Calu3 (cell line): Measurements from ENCODE around the gene CDK18. TPM values are rescaled to one million over a fixed set of nuclear protein-coding genes. Genes with fewer than 3 reads are reported as not detected.

Experiments used
- BruUV-seq: library from RNA; stranded (reverse); fragments of 400-500 nt; replicated peaks from 2 replicates; lab custom pipeline; 2021; lab: Mats Ljungman, UMichigan
- CTCF ChIA-PET: fragments of 300-600 bp; sonication (Branson Sonifier 250); formaldehyde crosslinking; loops from one replicate; lab custom pipeline; 2022; ENCODE audit warnings: antibody characterized with exemption; lab: Charles Lee
- DNase-seq: peaks from one replicate; pipeline ENCODE4 v3.0.0; 2022
- H3K27ac Mint-ChIP-seq: one replicate; pipeline ENCODE4 v1.8.0; 2022; ENCODE audit warnings: mixed read lengths; ENCODE audit not compliant: unreplicated experiment
- H3K27me3 Mint-ChIP-seq: one replicate; pipeline ENCODE4 v1.8.0; 2022; ENCODE audit warnings: mixed read lengths; ENCODE audit not compliant: unreplicated experiment
- H3K36me3 Mint-ChIP-seq: one replicate; pipeline ENCODE4 v1.8.0; 2022; ENCODE audit warnings: mild to moderate bottlenecking, moderate library complexity, mixed read lengths; ENCODE audit not compliant: insufficient read depth, unreplicated experiment
- H3K4me1 Mint-ChIP-seq: one replicate; pipeline ENCODE4 v1.8.0; 2022; ENCODE audit warnings: mild to moderate bottlenecking, low read depth, mixed read lengths; ENCODE audit not compliant: unreplicated experiment
- H3K4me3 Mint-ChIP-seq: one replicate; pipeline ENCODE4 v1.8.0; 2022; ENCODE audit warnings: mild to moderate bottlenecking, low read depth, moderate library complexity, mixed read lengths; ENCODE audit not compliant: unreplicated experiment
- H3K9me3 Mint-ChIP-seq: one replicate; pipeline ENCODE4 v1.8.0; 2022; ENCODE audit warnings: low read depth, mixed read lengths; ENCODE audit not compliant: unreplicated experiment
- CTCF ChIP-seq: fragments of 200-600 bp; IDR thresholded peaks from one replicate; pipeline ENCODE4 v1.8.0; 2022; ENCODE audit warnings: antibody characterized with exemption; ENCODE audit not compliant: unreplicated experiment
- intact Hi-C: fragments of 100-400 bp; cut with micrococcal nuclease; formaldehyde crosslinking; loops from one replicate; pipeline ENCODE4 v1.10.0; 2022; ENCODE audit not compliant: unreplicated experiment
- total RNA-seq: library from RNA; stranded (reverse); gene quantifications from 2 replicates; pipeline ENCODE4 v1.2.3, GENCODE V29; 2022

CDK18 gene
- total RNA-seq, 1 experiment from 2014 or later: 44.0 TPM

- no peak for DNase-seq
- Mint-ChIP-seq H3K27ac (no peak overlapping the region), H3K4me3 (no peak overlapping the region), H3K27me3 (peaks cover 10% of the 10 kb centered on the region), H3K4me1 (peaks cover 22% of the 10 kb centered on the region), H3K36me3 (peaks cover 6% of the 10 kb centered on the region), H3K9me3 (peaks cover 6% of the 10 kb centered on the region)
- intact Hi-C loops: no loop called here
- TF ChIP-seq CTCF: no peak
- no TSS peak for BruUV-seq
- CTCF ChIA-PET: interaction anchor here (0.7 kb wide), 1 partner anchor 643 kb away, joined by 5 read pairs; no protein-coding TSS in a partner anchor
Measured at GRCh38 chr1:205473966-205474365, 30.5 kb upstream of the CDK18 start.

- peaks cover 22% of the 10 kb centered on the region for H3K4me1 Mint-ChIP-seq
- H3K36me3 Mint-ChIP-seq: peaks cover 6% of the 10 kb centered on the region
- TF ChIP-seq CTCF: no peak
- no peak overlapping the region for H3K4me3 Mint-ChIP-seq
- H3K9me3 Mint-ChIP-seq: peaks cover 6% of the 10 kb centered on the region
- no peak overlapping the region for H3K27ac Mint-ChIP-seq
- BruUV-seq: no TSS peak
- no peak for DNase-seq
- intact Hi-C loops: no loop called here
- CTCF ChIA-PET: interaction anchor here (0.6 kb wide), 1 partner anchor 1297 kb away, joined by 3 read pairs; no protein-coding TSS in a partner anchor
- peaks cover 15% of the 10 kb centered on the region for H3K27me3 Mint-ChIP-seq
Measured at GRCh38 chr1:205474571-205474970, 29.9 kb upstream of the CDK18 start.

GRCh38 chr1:205475855-205476254 is 28.6 kb upstream of the CDK18 start:
- Mint-ChIP-seq H3K4me1 (peaks cover 29% of the 10 kb centered on the region), H3K4me3 (no peak overlapping the region), H3K27ac (no peak overlapping the region), H3K27me3 (peaks cover 28% of the 10 kb centered on the region), H3K36me3 (peaks cover 6% of the 10 kb centered on the region), H3K9me3 (peaks cover 6% of the 10 kb centered on the region)
- intact Hi-C loops: no loop called here
- TF ChIP-seq CTCF: no peak
- no TSS peak for BruUV-seq
- CTCF ChIA-PET: no interaction called here
- DNase-seq: no peak

- H3K9me3 Mint-ChIP-seq: peaks cover 6% of the 10 kb centered on the region
- BruUV-seq: no TSS peak
- TF ChIP-seq CTCF: no peak
- H3K36me3 Mint-ChIP-seq: peaks cover 6% of the 10 kb centered on the region
- H3K27ac Mint-ChIP-seq: no peak overlapping the region
- H3K4me3 Mint-ChIP-seq: no peak overlapping the region
- peaks cover 30% of the 10 kb centered on the region for H3K4me1 Mint-ChIP-seq
- no peak for DNase-seq
- intact Hi-C loops: no loop called here
- CTCF ChIA-PET: no interaction called here
- H3K27me3 Mint-ChIP-seq: peaks cover 35% of the 10 kb centered on the region
Measured at GRCh38 chr1:205476648-205477047, 27.8 kb upstream of the CDK18 start.
